Measurements from ENCODE around the gene ESPN. TPM values are rescaled to one million over a fixed set of nuclear protein-coding genes. Genes with fewer than 3 reads are reported as not detected.
"Not testable (repeated sequence)": the region's sequence is repeated elsewhere in the genome, so short reads cannot be mapped to it uniquely, and the experiment has no call there.

The ESPN gene
- total RNA-seq, 1 donor from 2014 or later, result 0.20 TPM

DNA sequence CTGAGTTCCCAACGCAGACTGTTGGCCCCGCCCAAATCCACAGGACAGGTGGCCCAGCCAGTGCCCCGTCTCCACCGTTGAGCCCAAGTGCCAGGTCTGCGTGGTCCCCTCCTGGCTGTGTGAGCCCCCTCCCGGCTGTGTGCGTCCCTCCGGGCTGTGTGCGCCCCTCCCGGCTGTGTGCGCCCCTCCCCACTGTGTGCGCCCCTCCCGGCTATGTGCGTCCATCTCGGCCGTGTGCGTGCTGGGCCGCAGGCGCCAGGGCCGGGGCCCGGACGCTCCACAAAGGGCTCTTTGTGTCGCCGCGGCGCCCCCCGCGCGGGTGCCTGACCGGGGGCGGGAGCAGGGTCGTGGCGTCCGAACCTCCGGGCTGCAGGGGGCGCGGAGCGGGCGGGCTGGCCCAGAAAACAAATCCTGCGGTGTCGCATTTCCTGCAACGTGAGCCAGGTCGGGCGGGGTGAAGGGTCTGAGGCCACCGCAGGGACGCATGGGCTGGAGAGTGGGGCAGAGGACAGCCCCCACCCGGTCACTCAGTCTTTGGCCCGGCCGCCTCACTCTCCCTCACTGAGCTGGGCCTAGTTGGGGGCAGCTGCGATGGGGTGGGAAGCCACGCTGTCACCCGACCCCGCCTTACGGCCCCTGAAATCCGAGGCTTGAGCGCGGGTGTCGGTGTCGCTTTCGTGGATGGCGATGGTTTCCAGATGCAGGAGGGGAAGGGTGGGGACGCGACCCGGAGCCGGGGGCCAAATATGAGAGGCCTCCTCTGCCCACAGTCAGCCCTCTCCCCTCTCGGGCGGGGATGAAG, 22.6 kb downstream of the ESPN start:
- DNase-seq (ENCODE audit: low read depth in 2 of 2), result no peak

GRCh38 chr1:6447818-6448748, 23.5 kb downstream of the ESPN start:
- peak in 1 of 2 donors; percentile 28 for DNase-seq (ENCODE audit: low read depth in 2 of 2)

DNA sequence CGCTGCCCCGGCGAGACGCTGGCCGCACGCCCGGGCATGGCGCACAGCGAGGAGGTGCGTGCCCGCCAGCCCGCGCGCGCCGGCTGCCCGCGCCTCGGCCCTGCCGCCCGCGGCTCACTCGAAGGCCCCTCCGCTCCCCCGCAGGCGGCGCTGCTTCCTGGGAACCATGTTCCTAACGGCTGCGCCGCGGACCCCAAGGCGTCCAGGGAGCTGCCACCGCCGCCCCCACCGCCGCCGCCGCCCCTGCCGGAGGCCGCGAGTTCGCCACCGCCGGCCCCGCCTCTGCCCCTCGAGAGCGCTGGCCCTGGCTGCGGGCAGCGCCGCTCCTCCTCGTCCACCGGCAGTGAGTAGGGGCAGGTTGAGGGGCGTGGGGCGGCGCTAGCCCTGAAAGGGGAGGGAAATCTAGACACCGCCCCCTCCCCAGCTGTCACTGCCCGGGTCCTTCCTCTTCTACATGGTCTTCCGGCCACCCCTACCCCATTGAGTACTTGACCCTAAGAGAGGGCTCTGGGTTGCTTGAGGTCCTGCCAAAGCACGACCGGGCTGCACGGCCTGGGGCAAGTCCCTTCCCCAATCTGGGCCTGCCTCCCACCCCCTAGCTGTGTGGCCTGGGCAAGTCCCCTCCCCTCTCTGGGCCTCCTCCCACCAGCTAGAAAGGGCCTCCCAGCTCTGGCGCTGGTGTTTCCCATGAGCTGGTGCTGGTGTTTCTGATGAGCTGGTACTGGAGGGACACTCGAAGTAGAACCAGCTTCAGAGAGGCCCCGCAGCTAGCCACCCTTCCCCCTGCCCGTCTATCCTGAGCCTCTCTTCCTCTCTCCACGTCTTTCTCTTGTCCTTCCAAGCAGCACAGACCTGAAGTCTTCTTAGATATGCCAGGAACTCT, 24.4 kb downstream of the ESPN start:
- no peak for DNase-seq (ENCODE audit: low read depth in 2 of 2)

DNA sequence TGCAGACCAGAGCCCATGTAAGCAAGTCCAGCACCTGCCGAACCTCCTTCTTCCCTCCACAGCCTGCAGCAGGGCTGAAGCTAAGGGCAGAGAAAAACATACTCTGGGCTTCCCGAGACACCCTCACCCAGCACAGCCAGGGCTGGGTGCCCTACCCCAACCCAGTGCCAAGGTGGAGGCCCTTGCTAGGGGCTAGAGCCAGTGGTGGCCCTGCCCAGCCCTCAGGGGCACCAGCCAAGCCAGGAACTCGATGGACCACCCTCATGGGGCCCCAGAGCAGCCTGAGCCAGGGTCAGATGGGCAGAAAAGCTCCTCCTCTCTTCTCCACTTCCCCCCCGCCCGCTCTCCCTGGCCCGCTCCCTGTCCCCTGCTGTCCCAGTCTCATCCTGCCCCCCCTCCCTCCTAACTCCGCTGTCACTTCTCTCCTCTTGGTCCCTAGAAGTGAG, 25.5 kb downstream of the ESPN start:
- DNase-seq (ENCODE audit: low read depth in 2 of 2), result no peak

GRCh38 chr1:6450486-6450885, 25.9 kb downstream of the ESPN start:
- DNase-seq (ENCODE audit: low read depth in 2 of 2), result not testable (repeated sequence)

DNA sequence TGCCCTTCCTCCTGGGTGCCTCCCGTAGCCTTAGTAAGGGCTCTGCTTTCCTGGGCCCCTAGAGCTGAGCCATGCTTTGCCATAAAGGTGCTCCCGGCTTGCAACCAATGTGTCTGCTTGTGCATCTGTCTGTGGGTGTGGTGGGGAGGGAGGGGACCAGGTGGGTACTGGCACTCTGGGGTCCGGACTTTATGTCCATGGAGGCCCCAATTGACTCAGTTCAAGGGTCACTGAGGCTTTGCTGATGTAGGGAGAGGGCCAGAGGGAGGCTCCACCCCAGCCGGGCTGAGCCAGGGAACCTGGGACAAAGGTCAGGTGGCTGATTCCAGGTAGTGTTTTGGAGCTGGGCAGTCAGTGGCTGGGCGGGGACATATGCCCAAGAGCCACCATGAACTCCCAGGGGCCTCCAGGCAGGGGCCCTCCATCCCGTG, 26.4 kb downstream of the ESPN start:
- no peak for DNase-seq (ENCODE audit: low read depth in 2 of 2)

- peak in 1 of 2 donors; percentile 16 for DNase-seq (ENCODE audit: low read depth in 2 of 2)
Observed at GRCh38 chr1:6453895-6454855, 29.6 kb downstream of the ESPN start.

- peak; percentile 14 to 35 for DNase-seq (ENCODE audit: low read depth in 2 of 2)
Observed at GRCh38 chr1:6454856-6455751, 30.5 kb downstream of the ESPN start.

DNA sequence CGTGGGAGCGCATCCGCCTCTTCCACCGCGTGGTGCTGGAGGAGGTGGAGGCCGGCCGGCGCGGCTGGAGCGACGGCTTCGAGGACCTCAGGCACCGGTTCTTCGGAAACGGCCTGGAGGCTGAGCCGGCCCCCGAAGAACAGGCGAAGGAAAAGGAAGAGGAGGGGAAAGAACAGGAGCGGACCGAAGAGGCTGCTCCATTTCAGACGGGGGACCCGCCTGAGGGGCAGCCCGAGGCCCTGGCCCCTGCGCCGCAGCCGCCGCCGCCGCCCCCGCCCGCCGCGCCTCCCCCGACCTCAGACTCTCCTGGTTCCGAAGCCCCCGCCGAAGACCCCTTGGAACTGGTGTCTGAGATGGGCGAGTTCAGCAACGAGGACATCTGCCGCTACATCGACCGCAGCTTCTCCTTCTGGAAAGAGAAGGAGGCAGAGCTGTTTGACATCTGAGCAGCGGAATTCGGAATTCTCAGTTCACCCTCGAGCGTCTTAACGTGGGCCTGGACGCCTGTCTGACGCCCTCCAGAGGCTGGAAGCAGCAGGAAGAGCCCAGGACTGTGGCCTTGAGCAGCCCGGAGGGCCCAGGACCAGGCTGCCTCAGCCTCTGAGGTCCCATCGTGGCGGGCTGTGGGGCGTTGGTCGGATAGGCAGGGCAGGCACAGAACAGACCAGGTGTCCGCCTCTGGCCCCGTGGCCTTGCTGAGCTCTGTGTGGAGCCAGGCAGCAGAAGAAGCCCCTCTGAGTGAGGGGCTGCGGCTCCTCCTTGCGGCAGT, 31.4 kb downstream of the ESPN start:
- not testable (repeated sequence) for DNase-seq (ENCODE audit: low read depth in 2 of 2)

GRCh38 chr1:6456800-6457466, 32.4 kb downstream of the ESPN start:
- no peak for DNase-seq (ENCODE audit: low read depth in 2 of 2)

DNA sequence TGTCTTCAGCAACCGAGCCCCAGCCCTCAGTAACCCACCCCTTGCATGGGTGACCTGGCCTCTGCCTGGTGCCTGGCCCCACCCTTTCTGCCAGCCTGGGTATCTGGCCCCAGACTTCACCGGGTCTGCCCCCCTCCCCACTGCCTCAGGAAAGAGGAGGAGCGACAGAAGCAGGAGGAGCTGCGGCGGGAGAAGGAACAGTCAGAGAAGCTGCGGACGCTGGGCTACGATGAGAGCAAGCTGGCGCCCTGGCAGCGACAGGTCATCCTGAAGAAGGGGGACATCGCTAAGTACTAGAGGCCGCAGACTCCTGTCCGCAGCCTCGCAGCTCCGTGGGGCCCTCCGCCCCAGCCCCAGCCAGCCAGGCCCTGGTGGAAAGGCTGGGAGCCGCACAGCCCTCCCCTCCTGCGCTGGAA, 35.3 kb downstream of the ESPN start:
- no peak for DNase-seq (ENCODE audit: low read depth in 2 of 2)

DNA sequence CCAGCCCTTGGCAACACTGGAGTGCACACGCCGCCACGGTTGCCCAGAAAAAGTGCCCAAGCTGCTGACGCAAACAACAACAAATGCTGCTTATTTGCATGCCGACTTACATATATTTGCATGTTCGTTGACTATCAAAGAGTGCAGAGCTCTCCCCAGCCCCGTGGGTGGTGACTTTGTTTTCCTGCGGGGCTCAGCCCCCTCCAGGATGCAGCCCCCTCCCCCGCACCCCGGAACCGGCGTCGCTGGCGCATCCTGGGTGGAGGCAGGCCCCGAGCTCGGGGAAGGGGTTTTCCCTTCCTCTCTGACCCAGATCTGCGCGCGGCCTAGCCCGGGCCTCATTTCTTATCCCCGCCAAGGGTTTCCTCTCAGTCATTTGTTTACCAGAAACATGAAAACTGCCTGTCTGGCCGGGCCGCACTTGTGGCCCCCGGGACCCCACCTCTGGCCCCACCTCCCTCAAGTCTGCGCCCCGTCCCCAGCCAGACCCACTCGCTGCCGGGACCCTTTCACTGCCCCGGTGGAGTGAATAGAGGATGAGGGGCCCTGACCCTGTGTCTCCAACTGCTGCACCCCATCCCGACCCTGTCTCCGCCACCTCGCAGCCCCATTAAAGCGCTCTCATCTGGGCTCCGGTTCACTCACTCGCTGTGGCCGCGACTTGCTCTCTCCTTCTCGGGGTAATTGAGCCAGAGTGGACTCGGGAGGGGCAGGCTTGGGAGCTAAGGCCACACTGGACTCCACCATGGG, 35.9 kb downstream of the ESPN start:
- DNase-seq (ENCODE audit: low read depth in 2 of 2), result no peak

DNA sequence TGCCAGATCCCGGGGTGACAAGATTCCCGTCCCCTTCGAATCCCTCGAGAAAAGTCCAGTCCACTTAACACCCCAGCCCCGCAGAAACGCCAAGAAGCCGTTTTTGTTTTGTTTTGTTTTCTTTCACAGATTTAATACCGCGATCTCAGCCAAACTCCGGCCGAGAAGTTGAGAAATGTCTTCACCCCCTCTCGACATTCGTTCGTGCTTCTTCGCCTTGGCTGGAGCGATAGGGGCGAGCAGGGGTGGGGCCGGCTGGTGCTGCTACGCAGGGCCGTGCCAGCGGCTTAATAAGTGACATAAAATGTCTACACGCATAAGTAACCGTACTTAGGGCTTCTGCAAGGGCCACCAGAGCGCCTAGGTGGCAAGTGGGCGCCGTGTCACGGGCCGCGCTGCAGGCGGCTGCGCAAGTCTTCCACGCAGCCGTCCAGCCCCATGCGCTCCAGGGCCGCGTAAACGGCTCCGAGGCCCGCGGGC, 36.5 kb downstream of the ESPN start:
- no peak for DNase-seq (ENCODE audit: low read depth in 2 of 2)

GRCh38 chr1:6461538-6462411, 37.2 kb downstream of the ESPN start:
- DNase-seq (ENCODE audit: low read depth in 2 of 2), result no peak

- DNase-seq (ENCODE audit: low read depth in 2 of 2), result no peak
Observed at GRCh38 chr1:6462412-6463119, 38.0 kb downstream of the ESPN start.
